Ishikawa (cell line): ENCODE measurements around the gene COX6A1.

ENCODE experiments used
- CEBPB ChIP-seq: IDR thresholded peaks from 2 replicates; pipeline ENCODE4 v1.6.1; 2012
- CREB1 ChIP-seq: IDR thresholded peaks from 2 replicates; pipeline ENCODE4 v1.6.1; 2012; ENCODE audit warnings: low read depth
- EGR1 ChIP-seq: IDR thresholded peaks from 2 replicates; pipeline ENCODE4 v1.6.1; 2012
- EP300 ChIP-seq: IDR thresholded peaks from 2 replicates; pipeline ENCODE4 v1.6.1; 2012; ENCODE audit warnings: borderline replicate concordance
- FOXM1 ChIP-seq: IDR thresholded peaks from 2 replicates; pipeline ENCODE4 v1.6.1; 2012; ENCODE audit warnings: low read depth, borderline replicate concordance
- MAX ChIP-seq: IDR thresholded peaks from 2 replicates; pipeline ENCODE4 v1.6.1; 2012
- NFIC ChIP-seq: IDR thresholded peaks from 2 replicates; pipeline ENCODE4 v1.6.1; 2012
- RAD21 ChIP-seq: IDR thresholded peaks from 2 replicates; pipeline ENCODE4 v1.6.1; 2012; ENCODE audit warnings: low read depth
- REST ChIP-seq: IDR thresholded peaks from 2 replicates; pipeline ENCODE4 v1.6.1; 2012; ENCODE audit warnings: low read depth, mild to moderate bottlenecking
- TAF1 ChIP-seq: IDR thresholded peaks from 2 replicates; pipeline ENCODE4 v1.6.1; 2012; ENCODE audit warnings: low read depth, mild to moderate bottlenecking
- TCF12 ChIP-seq: IDR thresholded peaks from 2 replicates; pipeline ENCODE4 v1.6.1; 2012; ENCODE audit warnings: low read depth
- TEAD4 ChIP-seq: IDR thresholded peaks from 2 replicates; pipeline ENCODE4 v1.6.1; 2012
- YY1 ChIP-seq: IDR thresholded peaks from 2 replicates; pipeline ENCODE4 v1.6.1; 2012; ENCODE audit warnings: low read depth
- ZBTB7A ChIP-seq: IDR thresholded peaks from 2 replicates; pipeline ENCODE4 v1.6.1; 2012; ENCODE audit warnings: low read depth
- TF ChIP-seq, protein P1 (sequence below): IDR thresholded peaks from 2 replicates; pipeline ENCODE4 v1.6.1; 2012

COX6A1 gene

GRCh38 chr12:120438495-120439198, 734 bp downstream of the COX6A1 start:
- TF ChIP-seq, protein P1, sequence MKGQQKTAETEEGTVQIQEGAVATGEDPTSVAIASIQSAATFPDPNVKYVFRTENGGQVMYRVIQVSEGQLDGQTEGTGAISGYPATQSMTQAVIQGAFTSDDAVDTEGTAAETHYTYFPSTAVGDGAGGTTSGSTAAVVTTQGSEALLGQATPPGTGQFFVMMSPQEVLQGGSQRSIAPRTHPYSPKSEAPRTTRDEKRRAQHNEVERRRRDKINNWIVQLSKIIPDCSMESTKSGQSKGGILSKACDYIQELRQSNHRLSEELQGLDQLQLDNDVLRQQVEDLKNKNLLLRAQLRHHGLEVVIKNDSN, result no peak
- TF ChIP-seq FOXM1 (no peak), REST (no peak), TAF1 (no peak), EP300 (no peak), CEBPB (no peak), CREB1 (no peak), ZBTB7A (no peak), NFIC (no peak), TCF12 (no peak), EGR1 (no peak)

DNA sequence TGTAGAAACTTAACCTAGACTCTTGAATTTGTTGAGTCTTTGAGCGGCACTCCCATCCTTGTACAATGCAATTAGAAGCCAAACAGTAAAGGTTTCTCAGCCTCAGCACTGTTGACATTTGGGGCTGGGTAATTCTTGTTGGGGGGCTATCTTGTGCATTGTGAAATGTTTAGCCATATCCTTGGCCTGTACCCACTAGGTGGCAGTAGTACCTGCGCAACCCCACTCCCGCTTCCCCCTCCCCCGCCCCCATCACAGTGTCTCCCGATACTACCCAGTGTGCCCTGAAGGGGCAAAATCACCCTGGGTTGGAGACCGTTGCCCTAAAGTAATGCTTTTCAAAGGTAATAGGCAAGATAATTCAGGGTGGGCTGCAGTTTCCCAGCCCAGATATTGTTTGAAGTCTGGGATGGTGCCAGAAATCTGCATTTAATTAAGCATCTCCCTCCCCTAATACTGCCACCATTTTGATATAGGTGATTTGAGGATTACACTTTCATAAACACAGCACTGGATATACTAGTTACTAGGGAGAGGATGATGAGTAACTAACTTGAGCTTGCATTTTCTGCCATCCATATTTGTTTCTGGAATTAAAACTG, 1.8 kb downstream of the COX6A1 start:
- TF ChIP-seq CEBPB, result peak; percentile 57; the same call in 1 of the 2 replicates
- TF ChIP-seq RAD21, result peak; percentile 39; the same call in 1 of the 2 replicates
- no peak for TF ChIP-seq EP300
- TF ChIP-seq REST, result no peak

- TF ChIP-seq TEAD4, result no peak
- 0 out of 2 replicates have a peak, but pooled peaks have one; percentile 41 for TF ChIP-seq CEBPB
These were observed 6.8 kb downstream of the COX6A1 start for GRCh38 chr12:120444676-120445075.

DNA sequence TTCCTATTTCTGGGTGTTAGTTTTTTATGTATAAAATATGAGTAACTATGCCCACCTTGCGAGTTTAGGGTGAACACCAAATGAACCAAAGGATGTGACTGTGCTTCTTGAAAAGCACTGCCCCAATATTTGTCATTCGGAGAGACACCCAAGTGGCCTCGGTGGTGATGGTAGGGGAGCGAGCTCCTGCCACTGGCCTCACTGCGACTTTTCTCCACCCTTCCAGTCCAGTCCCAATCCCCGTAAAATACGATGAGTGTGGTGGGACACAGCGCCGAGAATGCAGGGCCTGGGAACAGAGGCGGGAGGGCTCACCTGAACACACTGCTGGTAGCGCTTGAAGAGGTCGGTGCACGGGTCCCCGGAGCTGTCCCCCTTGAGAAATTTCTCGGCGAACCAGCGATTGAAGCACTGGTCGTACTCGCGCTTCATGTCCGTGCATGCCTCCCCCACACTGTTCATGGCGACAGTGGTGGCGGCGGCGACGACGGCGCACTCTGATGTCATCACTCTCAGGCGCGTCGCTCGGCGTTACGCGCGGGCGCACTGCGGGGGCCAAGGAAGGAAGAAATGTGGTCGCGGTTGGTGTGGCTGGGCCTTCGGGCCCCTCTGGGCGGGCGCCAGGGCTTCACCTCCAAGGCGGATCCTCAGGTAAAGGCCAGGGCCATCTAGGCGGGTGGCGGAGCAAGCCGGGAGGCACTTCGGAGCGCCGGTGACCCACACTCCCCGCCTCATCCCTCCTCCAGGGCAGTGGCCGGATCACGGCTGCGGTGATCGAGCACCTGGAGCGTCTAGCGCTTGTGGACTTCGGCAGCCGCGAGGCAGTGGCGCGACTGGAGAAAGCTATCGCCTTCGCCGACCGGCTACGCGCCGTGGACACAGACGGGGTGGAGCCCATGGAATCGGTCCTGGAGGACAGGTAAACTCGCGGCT, 8.3 kb downstream of the COX6A1 start, which contains the start of the genes GATC and TRIAP1:
GATC (plus strand) TSS at position 534 of the 933 bp plus-strand sequence; CDS start at position 571, 37 bp downstream.
TRIAP1 (minus strand) TSS at position 474 of the 933 bp plus-strand sequence; CDS start at position 462, 12 bp downstream.
- TF ChIP-seq CEBPB (no peak), EP300 (peak; percentile 17; the same call in 1 of the 2 replicates), ZBTB7A (no peak), TAF1 (peak; percentile 83), RAD21 (no peak), YY1 (peak; percentile 94), NFIC (no peak), CREB1 (peak; percentile 99), REST (no peak), TCF12 (peak; percentile 72), MAX (peak; percentile 93), TEAD4 (peak; percentile 34), FOXM1 (no peak), EGR1 (peak; percentile 51; the same call in 1 of the 2 replicates)
- TF ChIP-seq, protein P1, result no peak
